ENCODE data around the gene OR51B2.

- no peak for TF ChIP-seq CTCF (IDR thresholded peaks at IDR 0.05; ENCODE audit: insufficient read depth, low read length)
- TF ChIP-seq POLR2AphosphoS5 (IDR thresholded peaks at IDR 0.05; ENCODE audit: low read depth), result no peak
- no peak for TF ChIP-seq REST (IDR thresholded peaks at IDR 0.05; ENCODE audit: insufficient replicate concordance, low read depth)
- no peak for TF ChIP-seq GABPA (IDR thresholded peaks at IDR 0.05; ENCODE audit: low read depth)
Observed at GRCh38 chr11:5368502-5369043, 44.5 kb upstream of the OR51B2 start.
